ENCODE measurements around the gene VAV2.

DNA sequence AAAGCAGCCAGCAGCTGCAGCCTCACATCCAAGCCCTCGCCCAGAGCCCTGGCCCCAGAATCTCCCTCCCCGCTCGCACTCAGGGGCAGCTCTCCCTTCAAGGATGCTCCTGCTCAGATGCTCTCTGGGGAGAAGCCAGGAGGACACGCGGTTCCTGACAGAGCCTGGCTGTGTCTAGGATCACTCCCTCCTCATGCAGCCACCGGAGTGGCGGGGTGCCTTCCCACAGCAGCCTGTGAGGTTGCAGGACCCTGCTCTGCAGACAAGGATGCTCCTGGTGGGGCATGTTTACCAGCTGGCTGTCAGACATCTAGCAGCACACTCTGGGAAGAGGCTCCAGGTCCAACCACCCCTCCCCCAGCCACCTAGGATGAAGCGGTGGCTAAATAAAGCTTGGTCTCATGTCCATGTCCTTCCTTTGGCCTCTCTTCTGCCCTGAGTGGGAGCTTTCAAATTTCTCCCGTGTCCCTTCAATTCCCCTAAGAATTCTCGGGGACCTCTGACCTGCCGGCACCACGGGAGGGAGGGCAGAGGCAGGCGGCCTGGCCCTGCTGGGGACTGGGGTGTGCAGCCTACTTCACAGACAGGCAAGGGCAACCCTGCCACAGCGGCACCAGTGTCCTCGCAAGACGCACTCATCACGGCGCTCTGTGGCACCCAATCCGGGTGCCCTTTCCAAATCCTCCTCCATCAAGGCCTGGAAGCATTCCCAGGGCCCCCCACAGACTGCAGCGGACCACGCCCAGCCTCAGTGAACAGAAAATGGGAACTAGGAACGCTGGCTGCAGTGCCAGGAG, 165.6 kb downstream of the VAV2 start:
- TF ChIP-seq, protein P1, sequence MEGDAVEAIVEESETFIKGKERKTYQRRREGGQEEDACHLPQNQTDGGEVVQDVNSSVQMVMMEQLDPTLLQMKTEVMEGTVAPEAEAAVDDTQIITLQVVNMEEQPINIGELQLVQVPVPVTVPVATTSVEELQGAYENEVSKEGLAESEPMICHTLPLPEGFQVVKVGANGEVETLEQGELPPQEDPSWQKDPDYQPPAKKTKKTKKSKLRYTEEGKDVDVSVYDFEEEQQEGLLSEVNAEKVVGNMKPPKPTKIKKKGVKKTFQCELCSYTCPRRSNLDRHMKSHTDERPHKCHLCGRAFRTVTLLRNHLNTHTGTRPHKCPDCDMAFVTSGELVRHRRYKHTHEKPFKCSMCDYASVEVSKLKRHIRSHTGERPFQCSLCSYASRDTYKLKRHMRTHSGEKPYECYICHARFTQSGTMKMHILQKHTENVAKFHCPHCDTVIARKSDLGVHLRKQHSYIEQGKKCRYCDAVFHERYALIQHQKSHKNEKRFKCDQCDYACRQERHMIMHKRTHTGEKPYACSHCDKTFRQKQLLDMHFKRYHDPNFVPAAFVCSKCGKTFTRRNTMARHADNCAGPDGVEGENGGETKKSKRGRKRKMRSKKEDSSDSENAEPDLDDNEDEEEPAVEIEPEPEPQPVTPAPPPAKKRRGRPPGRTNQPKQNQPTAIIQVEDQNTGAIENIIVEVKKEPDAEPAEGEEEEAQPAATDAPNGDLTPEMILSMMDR (conservative IDR thresholded peaks at IDR 0.05; ENCODE audit: low read depth, low read length) = no peak
- TF ChIP-seq NFE2L2 (IDR thresholded peaks at IDR 0.05; ENCODE audit: low read depth, low read length) = no peak
- TF ChIP-seq, protein P2, sequence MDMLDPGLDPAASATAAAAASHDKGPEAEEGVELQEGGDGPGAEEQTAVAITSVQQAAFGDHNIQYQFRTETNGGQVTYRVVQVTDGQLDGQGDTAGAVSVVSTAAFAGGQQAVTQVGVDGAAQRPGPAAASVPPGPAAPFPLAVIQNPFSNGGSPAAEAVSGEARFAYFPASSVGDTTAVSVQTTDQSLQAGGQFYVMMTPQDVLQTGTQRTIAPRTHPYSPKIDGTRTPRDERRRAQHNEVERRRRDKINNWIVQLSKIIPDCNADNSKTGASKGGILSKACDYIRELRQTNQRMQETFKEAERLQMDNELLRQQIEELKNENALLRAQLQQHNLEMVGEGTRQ (IDR thresholded peaks at IDR 0.05; ENCODE audit: low read depth, low read length) = no peak
- no peak for TF ChIP-seq FOS (IDR thresholded peaks at IDR 0.05; ENCODE audit: low read depth, low read length)
- TF ChIP-seq MAFK (IDR thresholded peaks at IDR 0.05; ENCODE audit: low read depth, low read length) = no peak
- TF ChIP-seq RFX5 (IDR thresholded peaks at IDR 0.05; ENCODE audit: low read depth, low read length) = no peak
- no peak for TF ChIP-seq POLR2A (IDR thresholded peaks at IDR 0.05; ENCODE audit: low read depth, low read length)
- TF ChIP-seq SMC3 (IDR thresholded peaks at IDR 0.05; ENCODE audit: low read depth, low read length) = no peak
- TF ChIP-seq BHLHE40 (IDR thresholded peaks at IDR 0.05; ENCODE audit: low read depth, low read length) = no peak
